Measurements from ENCODE around the gene PLRG1.

DNA sequence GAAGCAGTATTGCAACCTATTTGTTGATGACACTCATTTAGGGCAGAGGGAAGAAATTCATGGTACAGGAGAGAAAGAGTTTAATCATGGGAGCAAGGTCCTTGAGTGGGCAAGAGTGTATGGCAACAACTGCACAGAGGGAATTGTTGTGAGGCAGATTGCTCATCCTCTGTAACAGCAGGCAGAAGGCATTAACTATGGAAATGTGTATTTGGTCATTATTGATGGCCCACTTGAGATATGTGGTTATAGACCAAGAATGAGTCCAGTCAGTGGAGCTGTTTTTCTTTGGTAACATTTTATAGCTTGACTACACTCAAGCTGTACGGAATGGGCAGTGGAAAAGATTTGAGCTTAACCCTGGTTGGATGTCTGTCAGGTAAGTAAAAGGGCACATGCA, 15.9 kb downstream of the PLRG1 start:
- TF ChIP-seq, protein P1, sequence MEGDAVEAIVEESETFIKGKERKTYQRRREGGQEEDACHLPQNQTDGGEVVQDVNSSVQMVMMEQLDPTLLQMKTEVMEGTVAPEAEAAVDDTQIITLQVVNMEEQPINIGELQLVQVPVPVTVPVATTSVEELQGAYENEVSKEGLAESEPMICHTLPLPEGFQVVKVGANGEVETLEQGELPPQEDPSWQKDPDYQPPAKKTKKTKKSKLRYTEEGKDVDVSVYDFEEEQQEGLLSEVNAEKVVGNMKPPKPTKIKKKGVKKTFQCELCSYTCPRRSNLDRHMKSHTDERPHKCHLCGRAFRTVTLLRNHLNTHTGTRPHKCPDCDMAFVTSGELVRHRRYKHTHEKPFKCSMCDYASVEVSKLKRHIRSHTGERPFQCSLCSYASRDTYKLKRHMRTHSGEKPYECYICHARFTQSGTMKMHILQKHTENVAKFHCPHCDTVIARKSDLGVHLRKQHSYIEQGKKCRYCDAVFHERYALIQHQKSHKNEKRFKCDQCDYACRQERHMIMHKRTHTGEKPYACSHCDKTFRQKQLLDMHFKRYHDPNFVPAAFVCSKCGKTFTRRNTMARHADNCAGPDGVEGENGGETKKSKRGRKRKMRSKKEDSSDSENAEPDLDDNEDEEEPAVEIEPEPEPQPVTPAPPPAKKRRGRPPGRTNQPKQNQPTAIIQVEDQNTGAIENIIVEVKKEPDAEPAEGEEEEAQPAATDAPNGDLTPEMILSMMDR (IDR thresholded peaks at IDR 0.05; ENCODE audit: low read length): no peak
- no peak for TF ChIP-seq EZH2phosphoT487 (IDR thresholded peaks at IDR 0.05; ENCODE audit: low read length)
